Endodermal cell (in vitro differentiated cells): ENCODE results near the gene KIAA1210. TPM values are rescaled to one million over a fixed set of nuclear protein-coding genes. Genes with fewer than 3 reads are reported as not detected.

Experiments
- DNase-seq: peaks from one replicate; pipeline ENCODE4 v3.0.0-alpha.2; 2017
- H3K27ac ChIP-seq: 2 replicates; pipeline ENCODE4 v1.5.1; 2013; ENCODE audit warnings: mild to moderate bottlenecking, low read depth, low read length, moderate library complexity
- H3K27me3 ChIP-seq: 2 replicates; pipeline ENCODE4 v1.6.1; 2013; ENCODE audit warnings: mild to moderate bottlenecking, low read length, moderate library complexity; ENCODE audit not compliant: insufficient read depth, control insufficient read depth, poor library complexity, severe bottlenecking
- H3K36me3 ChIP-seq: 2 replicates; pipeline ENCODE4 v1.7.0; 2013; ENCODE audit warnings: mild to moderate bottlenecking, low read length, moderate library complexity; ENCODE audit not compliant: control insufficient read depth, insufficient read depth
- H3K4me1 ChIP-seq: one replicate; pipeline ENCODE4 v1.7.0; 2013; ENCODE audit warnings: low read length; ENCODE audit not compliant: control insufficient read depth, insufficient read depth
- H3K4me3 ChIP-seq: 2 replicates; pipeline ENCODE4 v1.5.1; 2013; ENCODE audit warnings: mild to moderate bottlenecking, low read length, moderate library complexity
- H3K9ac ChIP-seq: 2 replicates; pipeline ENCODE4 v1.6.1; 2013; ENCODE audit warnings: mild to moderate bottlenecking, low read length, moderate library complexity; ENCODE audit not compliant: poor library complexity, severe bottlenecking; ENCODE audit errors: extremely low read depth
- H3K9me3 ChIP-seq: 2 replicates; pipeline ENCODE4 v1.6.1; 2013; ENCODE audit warnings: mild to moderate bottlenecking, low read length, moderate library complexity; ENCODE audit not compliant: control insufficient read depth
- H3K27ac Mint-ChIP-seq: 2 replicates; pipeline ENCODE4 v1.8.0; 2020; ENCODE audit warnings: mixed read lengths
- H3K27me3 Mint-ChIP-seq: 2 replicates; pipeline ENCODE4 v1.8.0; 2021; ENCODE audit warnings: mild to moderate bottlenecking, mixed read lengths; ENCODE audit not compliant: insufficient read depth
- H3K36me3 Mint-ChIP-seq: 2 replicates; pipeline ENCODE4 v1.8.0; 2020; ENCODE audit warnings: low read depth, mixed read lengths
- H3K4me1 Mint-ChIP-seq: 2 replicates; pipeline ENCODE4 v1.8.0; 2020; ENCODE audit warnings: mixed read lengths
- H3K4me3 Mint-ChIP-seq: 2 replicates; pipeline ENCODE4 v1.8.0; 2020; ENCODE audit warnings: mild to moderate bottlenecking, moderate library complexity, mixed read lengths
- H3K9me3 Mint-ChIP-seq: 2 replicates; pipeline ENCODE4 v1.8.0; 2020; ENCODE audit warnings: mild to moderate bottlenecking, mixed read lengths
- WGBS, 2 experiments: methylation state at CpG; one replicate each; pipeline versions ENCODE4 v1.1.5 to v1.1.7; 2013; ENCODE audit warnings: missing lambda C conversion rate in 2 of 2, mixed read lengths in 1 of 2; ENCODE audit not compliant: insufficient coverage in 1 of 2, insufficient read length in 1 of 2; 5-methylcytosine and 5-hydroxymethylcytosine counted together
- total RNA-seq, 2 donors: library from RNA; stranded (reverse); fragmentation: NEBNext Ultra II Directional in 1 of 2; extraction: Animal tissue kit (Norgen Biotek cat#: 25700) in 1 of 2; gene quantifications; 2 replicates in 1 of 2; 3 replicates in 1 of 2; pipeline ENCODE4 v1.2.1, GENCODE V29; 2021
- TF ChIP-seq, protein P1 (sequence below): fragments of 200-600 bp; sonication (generic); conservative IDR thresholded peaks from 2 replicates; pipeline ENCODE4 v1.5.0; 2021; ENCODE audit warnings: antibody characterized with exemption, mild to moderate bottlenecking

The KIAA1210 gene
- total RNA-seq, 2 donors from 2014 or later: not detected

DNA sequence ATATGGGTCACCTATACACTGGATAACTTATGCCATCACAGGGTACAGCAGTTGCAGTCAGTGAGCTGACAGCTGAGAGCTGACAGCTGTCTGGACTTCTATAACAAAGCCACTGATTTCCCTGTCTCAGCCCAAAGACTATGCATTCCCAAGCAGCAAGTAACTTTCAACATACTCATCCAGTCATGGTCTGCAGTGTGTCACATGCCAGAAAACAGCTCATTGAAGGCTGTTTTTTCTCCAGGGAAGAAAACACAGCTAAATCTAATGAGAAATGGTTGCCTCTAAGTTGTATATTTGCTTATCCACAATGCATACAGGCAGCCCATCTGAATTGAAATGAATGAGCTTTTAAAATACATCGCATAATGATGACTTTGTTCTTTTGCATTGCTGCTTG, 6.3 kb downstream of the KIAA1210 start:
- Mint-ChIP-seq H3K4me1 (no peaks in the 10 kb centered on the region), H3K4me3 (no peak overlapping the region), H3K36me3 (no peaks in the 10 kb centered on the region), H3K27me3 (no peaks in the 10 kb centered on the region), H3K27ac (no peak overlapping the region), H3K9me3 (peaks cover 62% of the 10 kb centered on the region)
- Histone ChIP-seq H3K9ac (no peak overlapping the region), H3K27ac (no peak overlapping the region), H3K27me3 (no peaks in the 10 kb centered on the region), H3K36me3 (no peaks in the 10 kb centered on the region), H3K4me1 (no peaks in the 10 kb centered on the region), H3K4me3 (no peak overlapping the region), H3K9me3 (no peaks in the 10 kb centered on the region)
- 100% methylated on average over 1 of the region's 1 CpG; no CpG with 5 or more reads in 1 of the 2 experiments for WGBS, 2 experiments
- TF ChIP-seq, protein P1, sequence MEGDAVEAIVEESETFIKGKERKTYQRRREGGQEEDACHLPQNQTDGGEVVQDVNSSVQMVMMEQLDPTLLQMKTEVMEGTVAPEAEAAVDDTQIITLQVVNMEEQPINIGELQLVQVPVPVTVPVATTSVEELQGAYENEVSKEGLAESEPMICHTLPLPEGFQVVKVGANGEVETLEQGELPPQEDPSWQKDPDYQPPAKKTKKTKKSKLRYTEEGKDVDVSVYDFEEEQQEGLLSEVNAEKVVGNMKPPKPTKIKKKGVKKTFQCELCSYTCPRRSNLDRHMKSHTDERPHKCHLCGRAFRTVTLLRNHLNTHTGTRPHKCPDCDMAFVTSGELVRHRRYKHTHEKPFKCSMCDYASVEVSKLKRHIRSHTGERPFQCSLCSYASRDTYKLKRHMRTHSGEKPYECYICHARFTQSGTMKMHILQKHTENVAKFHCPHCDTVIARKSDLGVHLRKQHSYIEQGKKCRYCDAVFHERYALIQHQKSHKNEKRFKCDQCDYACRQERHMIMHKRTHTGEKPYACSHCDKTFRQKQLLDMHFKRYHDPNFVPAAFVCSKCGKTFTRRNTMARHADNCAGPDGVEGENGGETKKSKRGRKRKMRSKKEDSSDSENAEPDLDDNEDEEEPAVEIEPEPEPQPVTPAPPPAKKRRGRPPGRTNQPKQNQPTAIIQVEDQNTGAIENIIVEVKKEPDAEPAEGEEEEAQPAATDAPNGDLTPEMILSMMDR: no peak
- no peak for DNase-seq

DNA sequence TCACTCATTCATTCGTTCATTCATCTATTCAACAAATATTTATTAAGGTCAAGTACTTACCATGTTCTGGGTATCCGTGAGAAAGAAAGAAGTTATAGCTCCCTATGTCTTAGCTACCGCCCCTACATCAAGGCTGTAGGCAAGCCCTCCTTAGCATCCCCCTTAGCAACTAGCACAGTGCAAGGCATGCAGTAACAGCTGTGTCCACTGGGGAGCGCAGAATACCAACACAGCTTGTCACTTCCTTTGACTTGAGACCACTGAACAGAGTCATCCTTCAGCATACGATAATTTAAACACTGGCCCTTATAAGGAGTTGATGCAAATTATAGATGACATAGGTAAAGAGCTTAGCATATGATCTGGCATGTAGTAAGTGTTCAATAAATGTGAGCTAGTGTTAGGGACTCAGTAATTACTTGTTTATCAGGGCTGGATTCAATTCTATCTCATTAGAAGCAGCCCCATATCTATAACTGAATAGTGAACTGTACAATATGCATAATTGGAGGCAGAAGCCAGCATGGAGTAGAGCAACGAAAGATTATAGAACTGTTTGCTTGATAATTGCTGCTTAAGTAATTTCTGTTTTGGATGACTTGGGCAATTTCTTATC, 8.7 kb downstream of the KIAA1210 start:
- Histone ChIP-seq H3K27me3 (no peaks in the 10 kb centered on the region), H3K9me3 (no peaks in the 10 kb centered on the region), H3K36me3 (no peaks in the 10 kb centered on the region), H3K4me1 (no peaks in the 10 kb centered on the region), H3K27ac (no peak overlapping the region), H3K9ac (no peak overlapping the region), H3K4me3 (no peak overlapping the region)
- DNase-seq: peak; percentile 87
- 33% methylated on average over 6 of the region's 6 CpGs; no CpG with 5 or more reads in 1 of the 2 experiments for WGBS, 2 experiments
- Mint-ChIP-seq H3K27ac (no peak overlapping the region), H3K4me3 (no peak overlapping the region), H3K36me3 (no peaks in the 10 kb centered on the region), H3K9me3 (peaks cover 59% of the 10 kb centered on the region), H3K4me1 (no peaks in the 10 kb centered on the region), H3K27me3 (no peaks in the 10 kb centered on the region)
- TF ChIP-seq, protein P1: peak; percentile 78

DNA sequence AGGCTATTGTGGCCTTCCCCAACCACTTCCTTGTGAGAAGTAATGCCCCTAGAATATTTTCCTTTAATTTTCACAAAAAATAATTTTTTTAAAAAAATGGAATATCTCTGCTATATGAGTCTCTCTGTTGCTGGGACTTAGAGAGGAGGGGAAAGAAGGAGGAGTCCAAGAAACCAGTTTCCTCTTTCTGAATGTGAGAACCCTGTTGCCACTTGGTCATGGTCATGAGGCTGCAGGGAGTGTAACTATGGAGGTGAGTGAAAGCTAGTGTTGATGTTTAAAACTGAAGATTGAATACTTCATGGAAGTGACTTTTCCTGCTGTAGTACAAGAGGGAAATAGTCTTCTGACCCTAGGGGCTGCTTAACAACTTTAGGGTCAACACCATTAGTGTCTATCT, 20.4 kb downstream of the KIAA1210 start:
- Mint-ChIP-seq H3K9me3 (peaks cover 29% of the 10 kb centered on the region), H3K4me1 (no peaks in the 10 kb centered on the region), H3K27me3 (no peaks in the 10 kb centered on the region), H3K27ac (no peak overlapping the region), H3K36me3 (no peaks in the 10 kb centered on the region), H3K4me3 (no peak overlapping the region)
- Histone ChIP-seq H3K9me3 (no peaks in the 10 kb centered on the region), H3K36me3 (no peaks in the 10 kb centered on the region), H3K27me3 (no peaks in the 10 kb centered on the region), H3K27ac (no peak overlapping the region), H3K4me1 (no peaks in the 10 kb centered on the region), H3K4me3 (no peak overlapping the region), H3K9ac (no peak overlapping the region)
- no peak for DNase-seq
- TF ChIP-seq, protein P1: no peak
